ENCODE data around the gene VBP1. TPM values are rescaled to one million over a fixed set of nuclear protein-coding genes. Genes with fewer than 3 reads are reported as not detected.

VBP1 gene
- total and polyA plus RNA-seq, 2 of the 8 experiments (the other 6 are each of a cell fraction or from before 2014, with no cell fraction given): 21.6 to 56.0 TPM

- H3K4me1 ChIP-seq (replicated peaks in 1 of 4; ENCODE audit: control insufficient read depth in 3 of 4, insufficient read depth in 4 of 4, low read length in 3 of 4): no peaks in the 10 kb centered on the region
- no peak overlapping the region for H3K18ac ChIP-seq (ENCODE audit: extremely low read depth, low read length)
- H4K20me1 ChIP-seq (replicated peaks in 1 of 2; ENCODE audit: control insufficient read depth in 1 of 2, insufficient read depth in 2 of 2, low read length in 2 of 2): peaks cover 0 to 2% of the 10 kb centered on the region in 2 experiments
- H4K8ac ChIP-seq (ENCODE audit: extremely low read depth, insufficient read depth, low read length): no peak overlapping the region
- no peaks in the 10 kb centered on the region for H3K79me1 ChIP-seq (ENCODE audit: low read depth, low read length)
- DNase-seq (ENCODE audit: low read depth in 1 of 2, low spot score in 2 of 2) (no peak), FAIRE-seq (peak; percentile 36)
- 88% methylated on average over 5 of the region's 5 CpGs; no CpG with 5 or more reads in 1 of the 2 experiments for WGBS, 2 experiments (ENCODE audit: extremely low coverage in 1 of 2, insufficient coverage in 1 of 2, insufficient read length in 1 of 2, insufficient replicate concordance in 2 of 2, low coverage in 1 of 2, low lambda C conversion rate in 2 of 2, missing lambda C conversion rate in 1 of 2)
- H3K36me3 ChIP-seq (ENCODE audit: control insufficient read depth in 2 of 4, insufficient read depth in 4 of 4, low read length in 3 of 4): peaks cover 2 to 20% (median 7%) of the 10 kb centered on the region in 4 experiments; a peak in 2 of 8 replicates
- H3K9me3 ChIP-seq (ENCODE audit: insufficient read depth in 2 of 2, low read depth in 1 of 2, low read length in 1 of 2): no peaks in the 10 kb centered on the region
- H3K4ac ChIP-seq (replicated peaks; ENCODE audit: insufficient read length, low read depth, low read length): no peak overlapping the region
- H3K9ac ChIP-seq (replicated peaks in 1 of 4; ENCODE audit: extremely low read depth in 1 of 4, low read depth in 3 of 4, low read length in 3 of 4): no peak overlapping the region
- H3K79me2 ChIP-seq (ENCODE audit: control insufficient read depth in 1 of 2, insufficient read depth in 2 of 2, low read length in 2 of 2): no peaks in the 10 kb centered on the region
- H3K23me2 ChIP-seq (ENCODE audit: low read depth, low read length): no peaks in the 10 kb centered on the region
- H3K23ac ChIP-seq (ENCODE audit: insufficient read length): no peak overlapping the region
- H2AFZ ChIP-seq (ENCODE audit: low read length): no peak overlapping the region
- no peaks in the 10 kb centered on the region for H3K27me3 ChIP-seq (replicated peaks in 1 of 4; ENCODE audit: control insufficient read depth in 3 of 4, extremely low read depth in 1 of 4, insufficient read depth in 3 of 4, low read length in 3 of 4)
- POLR2A ChIA-PET (ENCODE audit: partially characterized antibody): interaction anchor here (0.6 kb wide), 1 partner anchor 420 kb away, joined by 3 read pairs; no protein-coding TSS in a partner anchor
- no peak overlapping the region for H2AK5ac ChIP-seq (ENCODE audit: low read depth, low read length)
- H2BK20ac ChIP-seq (ENCODE audit: low read length): no peak overlapping the region
- H3K14ac ChIP-seq (ENCODE audit: insufficient read length): no peak overlapping the region
- no peak overlapping the region for H2BK15ac ChIP-seq (ENCODE audit: low read length)
- H3K4me3 ChIP-seq (ENCODE audit: extremely low read depth in 1 of 4, insufficient read depth in 2 of 4, low read depth in 3 of 4, low read length in 4 of 4): no peak overlapping the region
- H4K5ac ChIP-seq (ENCODE audit: insufficient read length, low read depth, low read length): no peak overlapping the region
- no peak overlapping the region for H2BK120ac ChIP-seq (replicated peaks; ENCODE audit: low read depth, low read length)
- CTCF ChIA-PET (ENCODE audit: partially characterized antibody): no interaction called here
- no peak overlapping the region for H4K91ac ChIP-seq (replicated peaks; ENCODE audit: insufficient read length, low read length)
- H3K4me2 ChIP-seq (ENCODE audit: insufficient read depth in 1 of 2, low read depth in 2 of 2, low read length in 2 of 2): no peak overlapping the region
- no peak overlapping the region for H2BK12ac ChIP-seq (ENCODE audit: low read depth, low read length)
- H3K56ac ChIP-seq (replicated peaks; ENCODE audit: insufficient read length, low read depth, low read length): no peak overlapping the region
- no peak overlapping the region for H2BK5ac ChIP-seq (ENCODE audit: low read depth, low read length)
- H3K27ac ChIP-seq (ENCODE audit: low read depth, low read length): no peak overlapping the region
- TF ChIP-seq RNF2 (IDR thresholded peaks at IDR 0.05; ENCODE audit: borderline replicate concordance, low read depth, low read length, missing control alignments, poor library complexity, severe bottlenecking) (no peak), TAF1 (IDR thresholded peaks at IDR 0.05; ENCODE audit: low read depth, low read length) (no peak), CHD2 (IDR thresholded peaks at IDR 0.05; ENCODE audit: low read length) (no peak), RFX5 (IDR thresholded peaks at IDR 0.05; ENCODE audit: borderline replicate concordance, low read depth, low read length) (no peak), RXRA (IDR thresholded peaks at IDR 0.05; ENCODE audit: insufficient read depth, low read depth, low read length) (no peak), TEAD4 (IDR thresholded peaks at IDR 0.05; ENCODE audit: low read depth, low read length) (no peak), SUZ12 (IDR thresholded peaks at IDR 0.05; ENCODE audit: low read length) (no peak), NRF1 (IDR thresholded peaks at IDR 0.05; ENCODE audit: low read depth, low read length) (no peak), HDAC6 (IDR thresholded peaks at IDR 0.05; ENCODE audit: low read depth, low read length) (no peak), EP300 (IDR thresholded peaks at IDR 0.05; ENCODE audit: borderline replicate concordance in 1 of 2, low read depth in 2 of 2, low read length in 2 of 2) (no peak), SP1 (IDR thresholded peaks at IDR 0.05; ENCODE audit: low read depth, low read length) (no peak), CHD1 (IDR thresholded peaks at IDR 0.05; ENCODE audit: low read depth, low read length) (no peak), NANOG (IDR thresholded peaks at IDR 0.05; ENCODE audit: insufficient read depth, low read depth, low read length, poor library complexity, severe bottlenecking) (no peak), EGR1 (IDR thresholded peaks at IDR 0.05; ENCODE audit: borderline replicate concordance, low read depth, low read length) (no peak), TAF7 (optimal IDR thresholded peaks at IDR 0.05; ENCODE audit: borderline replicate concordance, low read depth, low read length) (no peak)
Measured at GRCh38 chrX:155242300-155242699, 26.0 kb downstream of the VBP1 start.

Data from H1 (cell line).